GM23338 (cell line): ENCODE measurements around the gene SPATC1L.

Experiments used
- EZH2 ChIP-seq: fragments of 200-600 bp; sonication (generic); IDR thresholded peaks from one replicate; pipeline ENCODE4 v1.8.0; 2017; ENCODE audit warnings: antibody characterized with exemption, mild to moderate bottlenecking, low read depth; ENCODE audit not compliant: unreplicated experiment
- EZH2phosphoT487 ChIP-seq: fragments of 200-600 bp; sonication (generic); IDR thresholded peaks from one replicate; pipeline ENCODE4 v1.8.1; 2018; ENCODE audit warnings: antibody characterized with exemption; ENCODE audit not compliant: unreplicated experiment
- ZNF114 ChIP-seq: fragments of 250-450 bp; sonication (Bioruptor Pico); IDR thresholded peaks from 2 replicates; pipeline ENCODE4 v1.5.0; 2020; ENCODE audit warnings: mild to moderate bottlenecking, moderate library complexity
- TF ChIP-seq, protein P1 (sequence below), 2 experiments: fragments of 200-600 bp in 1 of 2; sonication (generic) in 1 of 2; conservative IDR thresholded peaks; 2 replicates each; pipeline versions ENCODE4 v1.5.1 to v1.6.1; 2016 to 2017; ENCODE audit warnings: antibody characterized with exemption in 2 of 2, low read depth in 2 of 2, mild to moderate bottlenecking in 2 of 2, moderate library complexity in 1 of 2

DNA sequence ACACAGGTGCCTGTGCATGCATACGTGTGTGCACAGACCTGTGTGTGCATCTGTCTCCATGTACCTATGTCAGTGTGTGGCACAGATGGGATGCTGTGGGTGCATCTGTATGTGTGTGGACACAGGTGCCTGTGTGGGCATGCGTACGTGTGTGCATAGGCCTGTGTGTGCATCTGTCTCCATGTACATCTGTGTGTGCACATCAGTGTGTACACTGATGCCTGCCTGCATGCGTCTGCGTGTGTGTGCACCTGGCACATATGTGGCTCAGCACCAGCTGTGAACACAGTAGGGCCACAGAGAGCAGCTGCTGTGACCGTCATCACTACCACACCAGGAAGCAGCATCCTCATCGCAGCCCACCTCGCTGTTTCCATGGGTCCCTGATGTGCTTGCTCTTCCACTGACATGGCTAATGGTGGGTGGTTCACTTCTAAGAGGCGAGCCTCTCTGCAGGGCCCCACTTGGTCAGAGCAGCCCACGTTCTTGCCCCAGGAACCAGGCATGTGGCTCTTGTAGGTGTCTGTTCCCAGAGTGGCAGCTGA lies 9.6 kb upstream of the SPATC1L start:
- TF ChIP-seq, protein P1, sequence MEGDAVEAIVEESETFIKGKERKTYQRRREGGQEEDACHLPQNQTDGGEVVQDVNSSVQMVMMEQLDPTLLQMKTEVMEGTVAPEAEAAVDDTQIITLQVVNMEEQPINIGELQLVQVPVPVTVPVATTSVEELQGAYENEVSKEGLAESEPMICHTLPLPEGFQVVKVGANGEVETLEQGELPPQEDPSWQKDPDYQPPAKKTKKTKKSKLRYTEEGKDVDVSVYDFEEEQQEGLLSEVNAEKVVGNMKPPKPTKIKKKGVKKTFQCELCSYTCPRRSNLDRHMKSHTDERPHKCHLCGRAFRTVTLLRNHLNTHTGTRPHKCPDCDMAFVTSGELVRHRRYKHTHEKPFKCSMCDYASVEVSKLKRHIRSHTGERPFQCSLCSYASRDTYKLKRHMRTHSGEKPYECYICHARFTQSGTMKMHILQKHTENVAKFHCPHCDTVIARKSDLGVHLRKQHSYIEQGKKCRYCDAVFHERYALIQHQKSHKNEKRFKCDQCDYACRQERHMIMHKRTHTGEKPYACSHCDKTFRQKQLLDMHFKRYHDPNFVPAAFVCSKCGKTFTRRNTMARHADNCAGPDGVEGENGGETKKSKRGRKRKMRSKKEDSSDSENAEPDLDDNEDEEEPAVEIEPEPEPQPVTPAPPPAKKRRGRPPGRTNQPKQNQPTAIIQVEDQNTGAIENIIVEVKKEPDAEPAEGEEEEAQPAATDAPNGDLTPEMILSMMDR (conservative IDR thresholded peaks at IDR 0.05; ENCODE audit: low read depth in 2 of 2), result no peak
- no peak for TF ChIP-seq EZH2
- no peak for TF ChIP-seq ZNF114 (CRISPR knock-in tag)
- TF ChIP-seq EZH2phosphoT487, result no peak
